Measurements from ENCODE around the gene PACSIN3.
"Not testable (repeated sequence)": the region's sequence is repeated elsewhere in the genome, so short reads cannot be mapped to it uniquely, and the experiment has no call there.

The PACSIN3 gene

DNA sequence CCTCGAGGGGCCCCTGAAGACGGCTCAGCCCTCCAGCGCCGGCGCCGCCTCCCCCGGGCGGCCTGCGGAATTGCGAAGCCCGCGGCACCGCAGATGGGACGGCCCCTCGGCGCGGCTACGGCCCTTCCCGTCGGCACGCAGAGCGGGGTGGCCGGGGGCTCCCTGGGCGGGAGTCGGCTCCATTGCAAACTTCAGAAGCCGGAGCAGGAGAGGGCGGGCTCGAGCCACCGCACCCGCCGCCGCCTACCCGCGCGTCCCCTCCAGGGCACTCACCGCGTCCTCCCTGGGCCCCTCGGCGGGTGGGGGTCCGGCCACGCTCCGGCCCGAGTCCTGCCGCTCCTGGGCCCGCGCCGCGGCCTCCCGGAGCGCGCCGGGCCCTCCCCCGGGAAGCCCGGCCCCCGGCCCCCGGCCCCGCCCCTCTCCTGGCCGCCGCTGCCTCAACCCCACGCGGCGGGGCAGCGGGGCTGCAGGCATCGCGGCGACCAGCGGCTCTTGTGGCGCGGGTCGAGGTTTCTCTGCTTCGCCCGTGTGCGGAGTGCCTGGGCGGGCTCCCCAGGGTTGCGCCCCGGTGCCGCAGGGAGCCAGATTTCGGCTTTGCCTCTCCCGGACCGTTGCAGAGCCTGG is at the start of gene PACSIN3:
Gene PACSIN3 (minus strand): TSS at position 359 of the 624 bp plus-strand sequence. CDS start 3,707 bp downstream, outside the sequence.
- peak in 4 of 6 experiments; percentile 23 to 35 (median 26) for DNase-seq

DNA sequence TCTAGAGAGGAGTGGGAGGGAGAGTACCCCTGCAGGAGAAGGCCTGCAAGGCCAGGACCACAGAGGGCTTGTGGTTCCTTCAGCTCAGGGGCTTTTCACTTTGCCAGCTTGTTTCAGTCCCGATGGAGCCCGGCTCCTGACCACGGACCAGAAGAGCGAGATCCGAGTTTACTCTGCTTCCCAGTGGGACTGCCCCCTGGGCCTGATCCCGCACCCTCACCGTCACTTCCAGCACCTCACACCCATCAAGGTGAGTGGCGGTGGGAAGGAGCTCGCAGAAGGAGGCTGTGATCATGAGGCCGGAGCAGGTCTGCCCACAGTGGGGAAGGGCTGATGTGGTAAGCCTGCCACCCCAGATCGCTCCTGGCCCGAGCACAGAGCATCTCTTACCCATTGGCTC is 48.9 kb upstream of the PACSIN3 start:
- DNase-seq = peak in 1 of 6 experiments; percentile 34

DNA sequence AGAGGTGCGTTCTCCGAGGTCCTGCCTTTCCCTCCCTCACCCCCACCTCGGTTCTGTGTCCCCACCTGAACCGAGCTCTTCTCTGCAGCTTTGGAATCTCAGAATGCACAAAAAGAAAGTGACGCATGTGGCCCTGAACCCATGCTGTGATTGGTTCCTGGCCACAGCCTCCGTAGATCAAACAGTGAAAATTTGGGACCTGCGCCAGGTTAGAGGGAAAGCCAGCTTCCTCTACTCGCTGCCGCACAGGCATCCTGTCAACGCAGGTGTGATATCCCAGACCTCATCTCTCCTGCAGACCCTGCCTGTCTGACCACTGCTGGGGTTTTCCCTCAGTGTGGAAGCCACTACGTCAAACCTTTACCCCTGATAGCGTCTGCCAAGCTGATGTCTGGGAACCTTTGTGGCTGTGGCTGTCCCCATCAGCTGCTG is 48.5 kb upstream of the PACSIN3 start:
- DNase-seq = peak; percentile 56 to 87 (median 78)

DNA sequence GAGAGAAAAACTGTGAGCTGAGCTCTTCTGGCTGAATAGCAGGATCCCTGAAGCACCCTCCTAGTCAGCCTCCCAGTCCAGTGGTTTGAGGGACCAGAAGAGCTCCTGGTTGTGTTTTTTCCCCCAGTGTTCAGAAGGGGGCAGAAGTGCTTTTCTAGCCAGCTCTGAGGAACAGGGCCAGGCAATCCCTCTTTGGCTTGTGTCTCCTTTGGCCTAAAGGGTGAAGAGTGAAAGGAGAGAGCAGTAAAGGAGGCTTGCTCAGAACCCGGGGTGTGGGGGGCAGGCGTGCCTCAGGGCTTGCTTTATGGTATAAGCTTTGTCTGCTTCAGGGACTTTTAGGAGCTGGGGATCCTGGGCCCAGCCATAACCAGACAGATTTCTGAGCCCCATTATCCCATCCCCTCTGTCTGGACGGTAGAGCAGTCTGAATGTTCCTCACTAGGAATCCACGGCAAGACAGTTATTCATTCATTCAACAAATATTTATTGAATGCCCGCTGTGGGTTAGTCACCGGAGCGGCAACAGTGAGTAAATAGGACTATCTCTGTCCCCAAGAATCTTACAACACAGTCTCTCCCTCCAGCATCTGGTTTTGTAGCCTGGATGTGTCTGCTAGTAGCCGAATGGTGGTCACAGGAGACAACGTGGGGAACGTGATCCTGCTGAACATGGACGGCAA is 47.9 kb upstream of the PACSIN3 start:
- DNase-seq = peak in 3 of 6 experiments; percentile 6 to 23 (median 22)

DNA sequence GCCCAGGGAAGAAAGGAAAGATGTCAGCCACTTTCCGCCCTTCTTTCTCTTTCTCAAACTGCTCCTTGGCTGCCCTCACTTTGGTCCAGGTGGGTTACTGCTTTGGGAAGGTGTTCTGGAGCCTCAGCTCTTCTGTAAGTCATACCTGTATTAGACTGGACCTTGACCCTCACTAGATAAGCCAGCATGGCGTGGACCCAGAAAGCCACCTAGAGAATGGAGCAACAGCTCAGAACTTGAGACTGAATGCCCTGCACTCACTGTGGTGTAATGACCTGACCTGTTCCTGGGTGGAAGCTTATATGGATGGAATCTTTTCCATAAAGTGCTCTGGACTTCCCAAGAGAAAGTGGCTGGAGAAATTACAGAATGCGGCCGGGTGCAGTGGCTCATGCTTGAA is 46.8 kb upstream of the PACSIN3 start:
- no peak for DNase-seq

DNA sequence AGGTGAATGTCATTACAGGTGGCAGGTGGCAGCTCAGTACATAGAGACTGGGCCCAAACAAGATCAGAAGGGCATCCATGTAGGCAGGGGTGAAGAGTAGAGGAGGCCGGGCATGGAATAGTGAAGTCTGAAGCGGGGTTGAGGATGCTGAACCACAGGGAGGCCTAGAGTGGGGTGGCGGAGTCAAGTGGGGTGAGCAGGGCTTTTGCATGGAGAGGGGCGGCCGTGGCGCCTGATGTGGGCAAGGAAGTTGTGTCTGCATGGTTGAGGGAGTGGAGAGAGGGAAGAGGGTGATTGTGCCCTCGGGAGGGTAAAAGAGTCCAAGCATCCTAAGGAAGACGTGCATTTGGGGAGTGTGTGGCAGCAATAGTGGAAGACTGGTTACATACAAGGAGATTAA is 42.9 kb upstream of the PACSIN3 start:
- no peak for DNase-seq

DNA sequence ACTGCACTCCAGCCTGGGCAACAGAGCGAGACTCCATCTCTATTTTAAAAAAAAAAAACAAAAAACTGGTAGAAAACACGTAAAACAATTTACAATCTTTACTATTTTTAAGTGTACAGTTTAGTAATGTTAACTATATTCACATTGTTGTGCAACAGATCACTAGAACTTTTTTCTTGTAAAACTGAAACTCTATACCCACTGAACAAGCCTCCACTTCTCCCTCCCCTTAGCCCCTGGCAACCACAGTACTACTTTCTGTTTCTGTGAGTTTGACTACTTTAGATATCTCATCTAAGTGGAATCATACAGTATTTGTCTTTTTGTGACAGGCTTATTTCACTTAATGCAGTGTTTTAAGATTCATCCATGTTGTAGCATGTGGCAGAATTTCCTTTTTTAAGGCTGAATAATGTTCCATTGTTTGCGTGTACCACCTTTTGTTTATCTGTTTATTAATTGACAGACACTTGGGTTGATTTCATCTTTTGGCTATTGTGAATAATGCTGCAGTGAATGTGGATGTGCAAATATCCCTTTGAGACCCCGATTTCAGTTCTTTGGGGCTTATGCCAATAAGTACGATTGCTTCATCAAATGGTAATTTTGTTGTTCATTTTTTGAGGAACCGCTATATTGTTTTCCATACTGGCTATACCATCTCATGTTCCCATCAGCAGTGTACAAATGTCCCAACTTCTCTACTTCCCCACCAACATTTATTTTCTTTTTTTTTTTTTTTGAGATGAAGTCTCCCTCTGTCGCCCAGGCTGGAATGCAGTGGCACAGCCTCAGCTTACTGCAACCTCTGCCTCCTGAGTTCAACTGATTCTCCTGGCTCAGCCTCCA is 39.5 kb upstream of the PACSIN3 start:
- DNase-seq = no peak

DNA sequence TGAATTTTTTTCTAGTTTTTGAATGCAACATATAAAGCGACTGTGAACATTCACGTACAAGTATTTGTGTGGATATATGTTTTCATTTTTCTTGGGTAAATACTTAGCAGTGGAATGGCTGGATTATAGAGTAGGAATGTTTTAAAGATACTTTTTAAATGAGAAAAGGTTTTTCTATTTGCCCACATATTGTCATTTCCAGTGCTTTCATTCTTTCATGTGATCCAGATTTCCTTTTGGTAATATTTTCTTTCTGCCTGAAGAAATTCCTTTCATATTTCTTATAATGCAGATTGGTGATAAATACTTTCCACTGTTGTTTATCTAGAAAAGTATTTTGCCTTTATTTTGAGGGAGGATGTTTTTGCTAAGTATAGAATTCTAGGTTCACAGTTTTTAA is 36.5 kb upstream of the PACSIN3 start:
- DNase-seq = no peak

DNA sequence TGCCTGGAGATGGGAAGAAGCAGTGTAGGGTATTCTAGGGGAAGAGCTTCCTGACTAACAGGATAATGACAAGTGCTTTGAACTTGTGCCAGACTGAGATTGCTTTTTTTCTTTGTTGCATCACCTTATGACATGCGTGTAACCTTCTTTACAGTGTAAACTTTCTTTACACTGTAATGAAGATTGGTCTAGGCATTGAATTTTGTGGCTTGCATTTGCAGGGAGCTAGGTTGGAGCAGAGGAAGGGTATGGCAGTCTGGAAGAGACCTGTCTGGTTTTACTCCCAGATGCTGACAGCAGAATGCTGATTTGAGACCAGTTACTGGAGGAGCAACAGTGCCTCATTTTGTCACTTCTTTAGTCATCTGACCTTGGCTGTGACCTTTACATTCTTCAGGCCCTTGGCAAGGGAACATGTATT is 34.2 kb upstream of the PACSIN3 start:
- no peak for DNase-seq

DNA sequence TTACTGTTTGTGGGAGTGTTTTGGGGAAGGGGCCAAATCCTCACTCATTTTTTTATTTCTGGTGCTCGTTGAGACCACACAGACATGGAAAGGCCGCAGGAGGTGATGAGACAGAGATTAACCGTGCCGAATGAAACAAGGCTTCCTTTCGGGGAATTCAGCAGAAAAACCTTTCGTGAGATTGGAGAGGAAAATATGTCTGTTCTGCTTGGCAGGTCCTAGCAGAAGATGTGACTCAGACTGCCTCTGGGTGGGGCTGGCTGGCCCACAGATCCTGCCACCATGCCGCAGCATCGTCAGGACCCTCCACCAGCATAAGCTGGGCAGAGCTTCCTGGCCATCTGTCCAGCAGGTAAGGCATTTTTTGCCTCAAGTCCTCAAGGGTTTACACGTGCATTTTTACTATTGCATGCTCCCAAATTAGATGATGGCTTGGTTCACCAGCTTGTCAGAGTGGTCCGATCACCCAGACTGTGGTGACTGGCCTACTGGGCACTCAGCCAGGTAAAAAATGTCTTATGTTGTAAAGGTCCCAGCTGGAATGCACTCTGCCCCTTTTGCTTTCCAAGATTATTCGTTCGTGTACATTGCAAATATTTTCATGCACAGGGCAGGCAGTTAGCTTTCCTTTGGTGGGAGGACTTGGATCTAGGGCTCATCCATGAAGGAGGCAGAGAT is 30.0 kb upstream of the PACSIN3 start:
- peak in 2 of 6 experiments; percentile 1 to 13 for DNase-seq

DNA sequence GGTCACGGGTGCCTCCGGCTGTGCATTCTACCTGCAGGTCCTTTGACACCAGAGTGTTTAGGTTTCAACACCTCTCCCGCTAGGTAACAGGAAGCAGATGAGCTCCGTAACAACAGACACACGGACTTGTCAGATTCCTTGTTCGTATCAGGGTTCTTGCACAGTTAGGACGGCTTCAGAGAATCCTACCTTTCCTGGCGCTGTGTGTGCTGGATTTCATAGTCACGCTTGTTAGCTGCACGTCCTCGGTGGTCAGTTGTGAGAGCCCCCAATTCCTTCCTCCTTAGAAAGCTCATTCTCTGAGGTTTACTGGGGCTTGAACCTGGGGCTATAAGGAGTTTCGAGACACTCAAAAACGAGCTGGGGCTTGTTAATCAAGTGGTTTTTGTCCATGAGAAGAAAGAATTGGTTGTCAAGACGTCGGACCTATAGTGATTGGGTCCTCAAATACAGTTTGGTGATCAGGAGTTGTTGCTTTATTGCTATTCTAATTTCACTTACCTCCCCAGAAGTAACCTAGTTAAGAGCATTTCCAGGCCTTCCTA is 29.2 kb upstream of the PACSIN3 start:
- DNase-seq = no peak

DNA sequence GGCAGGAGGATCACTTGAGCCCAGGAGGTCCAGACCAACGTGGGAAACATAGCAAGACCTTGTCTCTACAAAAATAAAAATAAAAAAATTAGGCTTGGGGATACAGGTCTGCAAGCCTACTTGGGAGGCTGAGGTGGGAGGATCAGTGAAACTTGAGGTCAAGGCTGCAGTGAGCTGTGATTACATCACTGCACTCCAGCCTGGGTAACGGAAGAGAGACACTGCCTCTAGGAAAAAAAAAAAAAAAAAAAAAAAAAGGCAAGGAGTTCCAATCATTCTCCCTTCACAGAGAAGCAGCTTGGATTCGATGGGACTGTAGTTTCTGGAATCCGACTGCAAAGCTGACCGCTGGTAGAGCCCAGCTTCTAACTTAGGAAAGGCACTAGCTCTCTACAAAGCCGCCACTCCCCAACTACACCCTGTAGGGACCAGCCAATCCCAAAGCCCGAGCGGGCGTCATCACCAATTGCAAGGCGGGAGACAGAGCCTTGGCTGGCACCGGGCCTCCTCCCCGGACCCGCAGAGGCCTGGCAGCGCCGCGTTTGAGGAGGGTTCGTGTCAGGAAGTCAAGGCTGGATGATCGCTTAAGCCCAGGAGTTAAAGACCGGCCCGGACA is 27.8 kb upstream of the PACSIN3 start:
- peak; percentile 66 to 80 (median 74) for DNase-seq

DNA sequence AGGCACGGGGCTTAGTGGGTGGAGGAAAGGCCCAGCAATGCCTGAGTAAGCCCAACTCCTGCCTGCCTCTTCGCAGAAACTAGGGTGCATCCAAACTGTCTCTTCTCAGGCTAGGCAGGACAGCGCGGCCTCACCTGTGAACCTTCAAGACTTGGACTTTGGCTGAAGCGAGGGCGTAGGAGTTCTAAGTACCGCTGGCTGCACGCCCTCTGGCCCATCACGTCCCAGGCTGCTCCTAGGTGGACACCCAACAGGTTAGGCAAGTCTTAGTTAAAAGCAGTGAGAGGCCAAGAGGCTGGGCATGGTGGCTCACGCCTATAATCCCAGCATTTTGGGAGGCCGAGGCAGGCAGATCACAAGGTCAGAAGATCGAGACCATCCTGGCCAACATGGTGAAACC is 26.7 kb upstream of the PACSIN3 start:
- DNase-seq = no peak

DNA sequence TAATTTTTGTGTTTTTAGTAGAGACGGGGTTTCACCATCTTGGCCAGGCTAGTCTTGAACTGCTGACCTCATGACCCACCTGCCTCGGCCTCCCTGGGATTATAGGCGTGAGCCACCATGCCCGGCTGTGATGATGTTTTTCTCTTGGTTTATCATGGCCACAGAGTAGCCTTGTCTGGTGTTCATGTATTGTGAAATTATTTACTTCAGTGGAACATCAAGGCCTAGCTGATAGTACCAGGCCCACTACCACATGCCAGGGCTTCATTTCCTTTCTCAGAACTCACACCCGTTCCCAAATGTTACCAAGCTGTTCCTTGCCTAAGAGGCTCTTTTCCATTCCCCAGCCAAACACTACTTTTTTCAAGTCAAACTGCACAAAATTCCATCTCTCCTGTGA is 22.4 kb upstream of the PACSIN3 start:
- DNase-seq = no peak

DNA sequence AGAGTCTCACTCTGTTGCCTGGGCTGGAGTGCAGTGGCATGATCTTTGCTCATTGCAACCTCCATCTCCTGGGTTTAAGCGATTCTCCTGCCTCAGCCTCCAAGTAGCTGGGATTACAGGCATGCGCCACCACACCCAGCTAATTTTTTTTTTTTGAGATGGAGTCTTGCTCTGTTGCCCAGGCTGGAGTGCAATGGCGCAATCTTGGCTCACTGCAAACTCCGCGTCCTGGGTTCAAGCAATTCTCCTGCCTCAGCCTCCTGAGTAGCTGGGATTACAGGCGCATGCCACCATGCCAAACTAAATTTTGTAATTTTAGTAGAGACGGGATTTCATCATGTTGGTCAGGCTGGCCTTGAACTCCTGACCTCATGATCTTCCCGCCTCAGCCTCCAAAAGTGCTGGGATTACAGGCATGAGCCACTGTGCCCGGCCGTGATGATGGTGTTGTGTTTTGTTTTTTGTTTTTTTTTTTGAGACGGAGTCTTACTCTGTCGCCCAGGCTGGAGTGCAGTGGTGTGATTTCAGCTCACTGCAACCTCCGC is 21.8 kb upstream of the PACSIN3 start:
- not testable (repeated sequence) for DNase-seq

DNA sequence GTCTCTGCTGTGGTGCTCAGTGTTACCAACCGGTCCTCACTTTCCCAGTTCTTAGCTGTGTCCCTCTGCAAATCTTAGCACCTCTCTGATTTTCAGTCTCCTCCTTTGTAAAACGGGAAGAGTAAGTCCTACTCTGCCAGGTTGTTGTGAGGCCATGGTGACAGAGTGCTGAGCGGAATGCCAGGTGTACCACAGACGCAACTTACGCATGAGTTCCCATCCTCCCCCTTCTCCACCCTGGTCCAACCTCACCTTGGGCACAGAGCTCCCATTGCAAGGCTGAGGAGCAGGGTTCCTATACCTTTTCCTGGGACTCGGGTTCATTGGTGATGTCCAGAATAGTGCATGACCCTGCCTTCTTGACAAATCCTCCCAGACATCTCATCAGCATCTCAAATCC is 21.2 kb upstream of the PACSIN3 start:
- DNase-seq = no peak

DNA sequence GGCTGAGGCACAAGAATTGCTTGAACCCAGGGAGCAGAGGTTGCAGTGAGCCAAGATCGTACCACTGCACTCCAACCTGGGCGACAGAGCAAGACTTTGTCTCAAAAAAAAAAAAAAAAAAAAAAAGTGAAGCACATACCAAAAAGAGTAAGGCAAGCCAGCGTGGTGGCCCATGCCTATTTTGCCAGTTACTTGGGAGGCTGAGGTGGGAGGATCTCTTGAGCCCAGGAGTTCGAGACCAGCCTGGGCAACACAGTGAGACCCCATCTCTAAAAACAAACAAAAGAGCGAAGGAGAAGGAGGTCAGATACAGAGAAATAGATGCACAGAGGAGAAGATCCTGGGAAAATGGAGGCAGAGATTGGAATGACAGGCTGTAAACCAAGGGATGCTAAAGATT is 20.3 kb upstream of the PACSIN3 start:
- DNase-seq = not testable (repeated sequence)

DNA sequence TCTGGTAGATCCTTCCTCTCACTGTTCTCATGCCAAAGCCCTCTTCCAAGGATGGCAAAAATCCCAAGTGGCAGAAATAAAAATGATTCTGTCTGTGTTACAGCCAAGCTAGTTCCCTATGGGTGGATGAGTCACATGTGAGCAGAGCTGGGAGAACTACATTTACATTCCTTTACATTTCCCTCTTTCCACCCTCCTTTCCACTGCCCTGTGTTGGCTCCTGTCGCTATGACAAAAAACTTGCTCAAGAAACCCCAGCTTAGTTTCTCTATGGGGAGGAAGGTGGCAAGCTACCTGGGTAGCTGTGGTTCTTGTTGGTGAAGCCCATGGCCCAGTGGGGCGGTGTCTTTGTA is 18.4 kb upstream of the PACSIN3 start:
- no peak for DNase-seq

DNA sequence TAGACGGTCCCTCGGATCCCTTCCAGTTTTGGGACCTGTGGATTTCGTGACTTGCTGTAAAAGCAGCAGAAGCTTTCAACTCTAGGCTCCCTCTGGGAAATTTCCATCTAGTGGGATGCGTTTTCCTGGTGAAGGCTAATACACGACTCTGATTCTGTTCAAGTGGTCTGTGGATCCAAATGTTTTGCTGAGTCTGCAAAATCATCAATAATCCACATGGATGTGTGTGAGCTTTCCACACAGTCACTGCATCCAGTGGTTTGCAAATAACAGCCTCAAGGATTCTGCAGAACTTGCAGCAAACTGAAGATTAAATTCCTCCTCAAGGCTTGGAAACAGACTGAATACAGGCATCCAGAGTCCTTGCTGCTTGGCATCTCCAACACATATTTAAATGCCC is 16.3 kb upstream of the PACSIN3 start:
- no peak for DNase-seq

DNA sequence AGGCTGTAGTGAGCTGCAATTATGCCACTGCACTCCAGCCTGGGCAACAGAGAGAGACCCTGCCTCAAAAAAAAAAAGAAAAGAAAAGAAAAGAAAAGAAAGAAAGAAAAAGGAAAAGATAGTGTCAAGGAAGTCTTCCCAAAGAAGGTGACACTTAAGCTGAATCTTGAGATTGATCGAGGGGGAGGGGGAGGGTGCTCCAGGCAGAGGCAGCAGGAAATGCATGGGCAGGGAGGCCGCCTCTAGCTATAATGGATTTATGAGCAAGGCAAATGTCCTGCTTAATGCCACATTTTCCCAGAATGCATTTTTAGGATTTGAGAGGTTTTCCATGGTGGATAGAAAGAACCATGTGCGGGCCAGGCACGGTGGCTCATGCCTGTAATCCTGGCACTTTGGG is 14.8 kb upstream of the PACSIN3 start:
- no peak for DNase-seq

DNA sequence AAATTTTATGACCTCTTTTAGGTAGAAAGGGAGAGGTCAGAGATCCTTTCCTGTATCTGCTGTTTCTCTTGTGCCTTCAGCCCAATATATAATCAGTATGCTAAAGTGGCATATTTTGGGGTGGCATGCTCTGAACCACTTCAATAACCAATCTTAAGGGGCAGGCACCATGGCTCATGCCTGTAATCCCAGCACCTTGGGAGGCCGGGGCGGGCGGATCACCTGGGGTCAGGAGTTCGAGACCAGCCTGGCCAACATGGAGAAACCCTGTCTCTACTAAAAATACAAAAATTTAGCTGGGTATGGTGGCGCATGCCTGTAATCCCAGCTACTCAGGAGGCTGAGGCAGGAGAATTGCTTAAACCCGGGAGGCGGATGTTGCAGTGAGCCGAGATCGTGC is 11.9 kb upstream of the PACSIN3 start:
- DNase-seq = not testable (repeated sequence)

DNA sequence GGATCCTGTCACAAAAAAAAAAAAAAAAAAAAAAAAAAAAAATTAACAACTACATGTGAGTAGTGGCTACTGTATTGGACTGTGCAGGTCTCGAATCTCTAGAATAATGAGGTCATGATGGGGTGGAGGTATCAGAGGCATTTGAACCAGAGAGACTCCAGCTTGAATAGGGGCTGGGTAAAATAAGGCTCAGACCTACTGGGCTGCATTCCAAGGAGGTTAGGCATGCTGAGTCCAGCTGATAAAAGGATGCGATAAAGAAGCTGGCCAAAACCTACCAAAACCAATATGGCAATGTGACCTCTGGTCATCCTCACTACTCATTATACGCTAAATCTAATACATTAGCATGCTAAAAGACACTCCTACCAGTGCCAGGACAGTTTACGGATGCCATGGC is 5.9 kb upstream of the PACSIN3 start:
- DNase-seq = no peak
